ENCODE data around the gene GTPBP1.

The GTPBP1 gene

GRCh38 chr22:38741576-38741975 lies 35.8 kb downstream of the GTPBP1 start:
- no peak for DNase-seq (ENCODE audit: low spot score)

- no peak for DNase-seq (ENCODE audit: low spot score)
These were observed 36.6 kb downstream of the GTPBP1 start for GRCh38 chr22:38742176-38742942.

GRCh38 chr22:38744981-38745380 lies 39.2 kb downstream of the GTPBP1 start:
- DNase-seq (ENCODE audit: low spot score), result no peak

- DNase-seq (ENCODE audit: low spot score), result no peak
These were observed 40.1 kb downstream of the GTPBP1 start for GRCh38 chr22:38745676-38746460.

GRCh38 chr22:38748487-38749136 lies 42.9 kb downstream of the GTPBP1 start:
- no peak for DNase-seq (ENCODE audit: low spot score)

GRCh38 chr22:38750104-38750503 lies 44.4 kb downstream of the GTPBP1 start:
- DNase-seq (ENCODE audit: low spot score), result no peak

GRCh38 chr22:38750638-38751037 lies 44.9 kb downstream of the GTPBP1 start:
- no peak for DNase-seq (ENCODE audit: low spot score)

- no peak for DNase-seq (ENCODE audit: low spot score)
These were observed 45.3 kb downstream of the GTPBP1 start for GRCh38 chr22:38751066-38751421.

GRCh38 chr22:38751422-38752346 lies 45.9 kb downstream of the GTPBP1 start:
- DNase-seq (ENCODE audit: low spot score), result no peak

- no peak for DNase-seq (ENCODE audit: low spot score)
These were observed 48.4 kb downstream of the GTPBP1 start for GRCh38 chr22:38753948-38754750.

GRCh38 chr22:38754751-38755154 lies 49.0 kb downstream of the GTPBP1 start:
- no peak for DNase-seq (ENCODE audit: low spot score)

- DNase-seq (ENCODE audit: low spot score), result no peak
These were observed 49.6 kb downstream of the GTPBP1 start for GRCh38 chr22:38755155-38755910.

GRCh38 chr22:38755911-38756532 lies 50.3 kb downstream of the GTPBP1 start, which contains the start of gene SUN2:
Gene SUN2, minus strand, starts transcription at chr22:38755998. Its CDS starts 3,370 bp downstream, at chr22:38752628.
- DNase-seq (ENCODE audit: low spot score), result peak; percentile 99

- no peak for DNase-seq (ENCODE audit: low spot score)
These were observed 51.1 kb downstream of the GTPBP1 start for GRCh38 chr22:38756711-38757463.

GRCh38 chr22:38757464-38757757 lies 51.7 kb downstream of the GTPBP1 start:
- DNase-seq (ENCODE audit: low spot score), result no peak

- DNase-seq (ENCODE audit: low spot score), result no peak
These were observed 52.7 kb downstream of the GTPBP1 start for GRCh38 chr22:38758276-38758945.

- no peak for DNase-seq (ENCODE audit: low spot score)
These were observed 53.3 kb downstream of the GTPBP1 start for GRCh38 chr22:38759005-38759404.

GRCh38 chr22:38760477-38761201 lies 54.9 kb downstream of the GTPBP1 start:
- peak; percentile 73 for DNase-seq (ENCODE audit: low spot score)

All from D341Med (cell line).